GM19238 (cell line): Measurements from ENCODE around the gene N4BP2.
"Not testable (repeated sequence)": the region's sequence is repeated elsewhere in the genome, so short reads cannot be mapped to it uniquely, and the experiment has no call there.

Experiments
- DNase-seq: peaks from one replicate; pipeline ENCODE4 v3.0.0; 2011; ENCODE audit warnings: low spot score; ENCODE audit not compliant: insufficient read length

The N4BP2 gene

GRCh38 chr4:40087799-40088366, 31.2 kb downstream of the N4BP2 start:
- DNase-seq: no peak

- DNase-seq: not testable (repeated sequence)
These were observed 36.8 kb downstream of the N4BP2 start for GRCh38 chr4:40093400-40093799.

- no peak for DNase-seq
These were observed 42.4 kb downstream of the N4BP2 start for GRCh38 chr4:40099010-40099409.

- DNase-seq: not testable (repeated sequence)
These were observed 50.5 kb downstream of the N4BP2 start for GRCh38 chr4:40107150-40107549.

- DNase-seq: no peak
These were observed 55.6 kb downstream of the N4BP2 start for GRCh38 chr4:40112027-40112792.

GRCh38 chr4:40114206-40114605, 57.6 kb downstream of the N4BP2 start:
- DNase-seq: no peak

GRCh38 chr4:40118861-40119260, 62.2 kb downstream of the N4BP2 start:
- DNase-seq: no peak

GRCh38 chr4:40119344-40119743, 62.7 kb downstream of the N4BP2 start:
- no peak for DNase-seq

GRCh38 chr4:40121515-40121914, 64.9 kb downstream of the N4BP2 start:
- no peak for DNase-seq

GRCh38 chr4:40122941-40123340, 66.3 kb downstream of the N4BP2 start:
- DNase-seq: no peak

GRCh38 chr4:40124690-40125089, 68.0 kb downstream of the N4BP2 start:
- DNase-seq: no peak

- DNase-seq: no peak
These were observed 73.9 kb downstream of the N4BP2 start for GRCh38 chr4:40130401-40131036.

- no peak for DNase-seq
These were observed 76.2 kb downstream of the N4BP2 start for GRCh38 chr4:40132816-40133215.

GRCh38 chr4:40134206-40134917, 77.7 kb downstream of the N4BP2 start:
- DNase-seq: no peak

GRCh38 chr4:40136202-40136601, 79.6 kb downstream of the N4BP2 start:
- not testable (repeated sequence) for DNase-seq

GRCh38 chr4:40140196-40140595, 83.5 kb downstream of the N4BP2 start:
- DNase-seq: no peak

- DNase-seq: not testable (repeated sequence)
These were observed 83.9 kb downstream of the N4BP2 start for GRCh38 chr4:40140597-40140996.

GRCh38 chr4:40143926-40144508, 87.4 kb downstream of the N4BP2 start:
- no peak for DNase-seq

- DNase-seq: no peak
These were observed 88.1 kb downstream of the N4BP2 start for GRCh38 chr4:40144716-40145115.

GRCh38 chr4:40147490-40147889, 90.8 kb downstream of the N4BP2 start:
- DNase-seq: not testable (repeated sequence)

- DNase-seq: peak; percentile 40
These were observed 93.3 kb downstream of the N4BP2 start for GRCh38 chr4:40149960-40150385.

- no peak for DNase-seq
These were observed 94.3 kb downstream of the N4BP2 start for GRCh38 chr4:40150932-40151331.
